H1 (cell line): Measurements from ENCODE around the gene PRSS8. TPM values are rescaled to one million over a fixed set of nuclear protein-coding genes. Genes with fewer than 3 reads are reported as not detected.

ENCODE experiments used
- ASH2L ChIP-seq: fragments of 200-600, 300-600 bp; sonication (generic); IDR thresholded peaks from one replicate; pipeline ENCODE4 v1.7.1; 2017; ENCODE audit warnings: low read length
- BACH1 ChIP-seq: IDR thresholded peaks from 2 replicates; pipeline ENCODE4 v1.6.1; 2012; ENCODE audit warnings: low read length, improper control_type of control experiment
- CHD7 ChIP-seq: fragments of 300-600 bp; sonication (generic); IDR thresholded peaks from 2 replicates; pipeline ENCODE4 v1.7.1; 2012; ENCODE audit warnings: low read length, moderate library complexity, mild to moderate bottlenecking, inconsistent platforms; ENCODE audit not compliant: insufficient replicate concordance
- GABPA ChIP-seq: IDR thresholded peaks from 2 replicates; pipeline ENCODE4 v1.6.1; 2011; ENCODE audit warnings: mild to moderate bottlenecking, low read length, moderate library complexity, borderline replicate concordance; ENCODE audit not compliant: insufficient read depth
- HDAC6 ChIP-seq: IDR thresholded peaks from one replicate; pipeline ENCODE4 v1.7.1; 2012; ENCODE audit warnings: low read depth, mild to moderate bottlenecking, inconsistent platforms, low read length, moderate library complexity
- KDM4A ChIP-seq: IDR thresholded peaks from one replicate; pipeline ENCODE4 v1.7.1; 2012; ENCODE audit warnings: low read depth, mild to moderate bottlenecking, moderate library complexity, low read length, inconsistent platforms; ENCODE audit not compliant: severe bottlenecking
- MAFK ChIP-seq: IDR thresholded peaks from 2 replicates; pipeline ENCODE4 v1.6.1; 2012; ENCODE audit warnings: low read depth, mild to moderate bottlenecking, improper control_type of control experiment, low read length
- NANOG ChIP-seq: IDR thresholded peaks from 2 replicates; pipeline ENCODE4 v1.6.1; 2011; ENCODE audit warnings: low read length, low read depth, mild to moderate bottlenecking, inconsistent platforms; ENCODE audit not compliant: insufficient read depth, poor library complexity, severe bottlenecking
- POLR2A ChIP-seq, 2 experiments: IDR thresholded peaks; 1 replicate in 1 of 2; 2 replicates in 1 of 2; pipeline ENCODE4 v1.6.1; 2011; ENCODE audit warnings: low read depth in 2 of 2, low read length in 2 of 2, mild to moderate bottlenecking in 2 of 2; ENCODE audit errors: control extremely low read depth in 1 of 2
- SAP30 ChIP-seq: fragments of 300-600 bp; sonication (generic); IDR thresholded peaks from 2 replicates; pipeline ENCODE4 v1.7.1; 2012; ENCODE audit warnings: low read length, moderate library complexity, mild to moderate bottlenecking, inconsistent platforms; ENCODE audit not compliant: insufficient read depth, insufficient replicate concordance
- SIN3A ChIP-seq, 2 experiments: IDR thresholded peaks in 1 of 2; conservative IDR thresholded peaks in 1 of 2; 2 replicates each; pipeline ENCODE4 v1.6.1; 2011 to 2012; ENCODE audit warnings: low read length in 2 of 2, improper control_type of control experiment in 1 of 2, low read depth in 1 of 2, mild to moderate bottlenecking in 1 of 2
- SUZ12 ChIP-seq: fragments of 200-600 bp; sonication (generic); IDR thresholded peaks from 2 replicates; pipeline ENCODE4 v1.6.1; 2012; ENCODE audit warnings: mild to moderate bottlenecking, inconsistent platforms, low read length, moderate library complexity, mixed read lengths
- polyA plus RNA-seq, 7 experiments: library from polyadenylated mRNA; depleted of rRNA in 3 of 7; stranded (reverse) in 5 of 7; unstranded in 2 of 7; fragments of >200 nt in 5 of 7; fragments of 200-250 nt in 2 of 7; gene quantifications; 1 replicate in 5 of 7; 2 replicates in 1 of 7; 4 replicates in 1 of 7; pipeline versions ENCODE4 v1.2.1 to v1.2.3, GENCODE V29; 2011 to 2013; ENCODE audit warnings: missing spikeins in 2 of 7, mixed read lengths in 2 of 7
- total RNA-seq: library from RNA; stranded (reverse); fragmentation: NEBNext Ultra II Directional; extraction: Animal tissue kit (Norgen Biotek cat#: 25700); gene quantifications from 2 replicates; pipeline ENCODE4 v1.2.1, GENCODE V29; 2021

PRSS8 gene
- total and polyA plus RNA-seq, 2 of the 8 experiments (the other 6 are each of a cell fraction or from before 2014, with no cell fraction given): 87.7 to 273 TPM

GRCh38 chr16:31087481-31087880, 48.0 kb downstream of the PRSS8 start (continued):
- TF ChIP-seq CHD7: no peak
- TF ChIP-seq SUZ12: no peak
- no peak for TF ChIP-seq GABPA
- TF ChIP-seq KDM4A: no peak
- TF ChIP-seq SAP30: no peak
- TF ChIP-seq BACH1: no peak
- no peak for TF ChIP-seq MAFK
- TF ChIP-seq HDAC6: no peak
- no peak for TF ChIP-seq SIN3A (conservative IDR thresholded peaks at IDR 0.05 in 1 of 2, IDR thresholded peaks at IDR 0.05 in 1 of 2; ENCODE audit: low read depth in 1 of 2, low read length in 2 of 2)
- TF ChIP-seq POLR2A (IDR thresholded peaks at IDR 0.05; ENCODE audit: control extremely low read depth in 1 of 2, low read depth in 2 of 2, low read length in 2 of 2): no peak
- TF ChIP-seq ASH2L: no peak
- TF ChIP-seq NANOG: no peak
